GM12878 (cell line): ENCODE measurements around the gene LGALSL. TPM values are rescaled to one million over a fixed set of nuclear protein-coding genes. Genes with fewer than 3 reads are reported as not detected.

Source experiments
- ATAC-seq: fragments of 200-7000 bp; cut with Tn5 transposase; 3 replicates; pipeline ENCODE4 v1.9.1; 2020; ENCODE audit warnings: mild to moderate bottlenecking, moderate library complexity
- BruUV-seq: library from RNA; stranded (reverse); fragments of 400-500 nt; replicated peaks from 2 replicates; lab custom pipeline; 2021; lab: Mats Ljungman, UMichigan
- CTCF ChIA-PET: fragments of 300-600 bp; sonication (Branson Sonifier 250); formaldehyde crosslinking; extraction: SDS; loops from one replicate; lab custom pipeline; 2021; ENCODE audit warnings: inconsistent platforms; lab: Yijun Ruan, JAX
- POLR2A ChIA-PET: fragments of 350-600 bp; formaldehyde crosslinking; extraction: SDS; loops from one replicate; lab custom pipeline; 2021; ENCODE audit warnings: inconsistent platforms; lab: Charles Lee
- RAD21 ChIA-PET: fragments of 300-600 bp; sonication (Branson Sonifier 250); formaldehyde crosslinking; loops from one replicate; lab custom pipeline; 2023; ENCODE audit warnings: antibody characterized with exemption; ENCODE audit not compliant: unreplicated experiment; lab: Charles Lee
- SMC1A ChIA-PET: fragments of 300-600 bp; sonication (Branson Sonifier 250); formaldehyde crosslinking; loops from one replicate; lab custom pipeline; 2023; ENCODE audit not compliant: unreplicated experiment, uncharacterized antibody; lab: Charles Lee
- DNase-seq: peaks from one replicate; pipeline ENCODE4 v3.0.0-alpha.2; 2011; ENCODE audit warnings: low read depth, low spot score
- FAIRE-seq: peaks from 3 replicates; lab custom pipeline; 2011; peaks lifted over from hg19 to GRCh38; lab: Jason Lieb, UNC
- H2AFZ ChIP-seq: 2 replicates; pipeline ENCODE4 v1.6.0; 2011; ENCODE audit warnings: low read depth, low read length, control low read depth; ENCODE audit not compliant: control insufficient read depth
- H3K27ac ChIP-seq: 2 replicates; pipeline ENCODE4 v1.5.1; 2011; ENCODE audit warnings: control low read depth; ENCODE audit not compliant: control insufficient read depth, insufficient read depth
- H3K27me3 ChIP-seq, 2 experiments: replicated peaks in 1 of 2; 2 replicates each; pipeline versions ENCODE4 v1.6.0 to v1.6.1; 2011; ENCODE audit warnings: low read length in 1 of 2; ENCODE audit not compliant: control insufficient read depth in 2 of 2, insufficient read depth in 2 of 2
- H3K36me3 ChIP-seq, 2 experiments: 2 replicates each; pipeline ENCODE4 v1.5.1; 2011; ENCODE audit warnings: low read length in 1 of 2; ENCODE audit not compliant: control insufficient read depth in 2 of 2, insufficient read depth in 2 of 2
- H3K4me1 ChIP-seq: 2 replicates; pipeline ENCODE4 v1.6.1; 2011; ENCODE audit warnings: mild to moderate bottlenecking, low read length, moderate library complexity, mixed read lengths; ENCODE audit not compliant: control insufficient read depth, insufficient read depth
- H3K4me2 ChIP-seq: 2 replicates; pipeline ENCODE4 v1.6.0; 2011; ENCODE audit warnings: control low read depth; ENCODE audit not compliant: control insufficient read depth, insufficient read depth
- H3K4me3 ChIP-seq: fragments of 200-600 bp; sonication (generic); 2 replicates; pipeline ENCODE4 v1.5.1; 2016
- H3K79me2 ChIP-seq: 2 replicates; pipeline ENCODE4 v1.6.0; 2011; ENCODE audit warnings: low read length; ENCODE audit not compliant: control insufficient read depth, insufficient read depth
- H3K9ac ChIP-seq: 2 replicates; pipeline ENCODE4 v1.8.0; 2011; ENCODE audit warnings: low read length, control low read depth, mixed read lengths; ENCODE audit not compliant: control insufficient read depth, insufficient read depth
- H3K9me3 ChIP-seq: replicated peaks from 3 replicates; pipeline ENCODE4 v1.5.1; 2011; ENCODE audit warnings: mild to moderate bottlenecking, low read length; ENCODE audit not compliant: control insufficient read depth, insufficient read depth
- H4K20me1 ChIP-seq: 2 replicates; pipeline ENCODE4 v1.6.0; 2011; ENCODE audit not compliant: control insufficient read depth, insufficient read depth
- ASH2L ChIP-seq: fragments of 300-600, 200-600 bp; sonication (generic); IDR thresholded peaks from 2 replicates; pipeline ENCODE4 v1.6.1; 2017; ENCODE audit warnings: low read depth, mild to moderate bottlenecking, borderline replicate concordance
- CREM ChIP-seq: IDR thresholded peaks from 2 replicates; pipeline ENCODE4 v1.6.1; 2014; ENCODE audit warnings: antibody characterized with exemption, low read depth
- FOXK2 ChIP-seq: fragments of 450-650 bp; IDR thresholded peaks from 2 replicates; pipeline ENCODE4 v1.6.1; 2017; ENCODE audit warnings: mild to moderate bottlenecking, moderate library complexity
- MXI1 ChIP-seq: fragments of 150-350 bp; IDR thresholded peaks from 2 replicates; pipeline ENCODE4 v1.6.1; 2011; ENCODE audit warnings: low read depth, mild to moderate bottlenecking, inconsistent platforms, low read length, improper control_type of control experiment
- NRF1 ChIP-seq: conservative IDR thresholded peaks from 2 replicates; pipeline ENCODE4 v1.6.1; 2011; ENCODE audit warnings: mild to moderate bottlenecking, low read depth, low read length, improper control_type of control experiment
- POU2F2 ChIP-seq: IDR thresholded peaks from 3 replicates; pipeline ENCODE4 v1.6.1; 2011; ENCODE audit warnings: low read depth, mild to moderate bottlenecking, low read length, borderline replicate concordance
- RB1 ChIP-seq: fragments of 450-650 bp; formaldehyde crosslinking; IDR thresholded peaks from 2 replicates; pipeline ENCODE4 v1.6.1; 2017; ENCODE audit warnings: mild to moderate bottlenecking, borderline replicate concordance
- RUNX3 ChIP-seq: IDR thresholded peaks from 2 replicates; pipeline ENCODE4 v1.6.1; 2012; ENCODE audit warnings: low read length, inconsistent platforms
- SIN3A ChIP-seq: IDR thresholded peaks from 2 replicates; pipeline ENCODE4 v1.6.1; 2012; ENCODE audit warnings: low read depth, low read length, improper control_type of control experiment
- SPI1 ChIP-seq: IDR thresholded peaks from 2 replicates; pipeline ENCODE4 v1.6.1; 2011; ENCODE audit warnings: low read depth, mild to moderate bottlenecking, low read length, moderate library complexity, borderline replicate concordance; ENCODE audit not compliant: insufficient read depth
- SREBF2 ChIP-seq: IDR thresholded peaks from 2 replicates; pipeline ENCODE4 v1.6.1; 2012; ENCODE audit warnings: mild to moderate bottlenecking, low read length
- ZNF24 ChIP-seq: fragments of 450-650 bp; IDR thresholded peaks from 2 replicates; pipeline ENCODE4 v1.6.1; 2017; ENCODE audit warnings: antibody characterized with exemption, mild to moderate bottlenecking
- WGBS: methylation state at CpG from one replicate; pipeline ENCODE4 v1.1.6; 2016; ENCODE audit warnings: low lambda C conversion rate; ENCODE audit not compliant: insufficient replicate concordance, insufficient coverage; ENCODE audit errors: missing lambda C conversion rate; 5-methylcytosine and 5-hydroxymethylcytosine counted together
- in situ Hi-C: fragments of 300-500 bp; cut with MboI; formaldehyde crosslinking; loops from 9 replicates; pipeline ENCODE4 v1.14.3; 2018; ENCODE audit warnings: mixed read lengths
- intact Hi-C: fragments of 100-400 bp; cut with micrococcal nuclease; formaldehyde crosslinking; loops from one replicate; pipeline ENCODE4 v1.14.2; 2022; ENCODE audit not compliant: unreplicated experiment
- polyA plus RNA-seq, 11 experiments: library from polyadenylated mRNA; depleted of rRNA in 4 of 11; unstranded in 6 of 11; stranded (reverse) in 5 of 11; fragments of >200 nt; fragmentation: Nextera tagmentation in 4 of 11; fragmentation: Illumina TruSeq in 1 of 11; extraction: Ambion mirVana in 4 of 11; extraction: Trizol in 1 of 11; gene quantifications; 1 replicate in 1 of 11; 2 replicates in 10 of 11; pipeline versions ENCODE4 v1.2.1 to v1.2.3, GENCODE V29; 2011 to 2016; ENCODE audit warnings: inconsistent platforms in 2 of 11, missing spikeins in 2 of 11, low read depth in 1 of 11
- total RNA-seq, 4 experiments: library from RNA; depleted of rRNA in 3 of 4; stranded (reverse); fragments of >200 nt in 3 of 4; fragmentation: Illumina TruSeq in 1 of 4; extraction: Trizol in 1 of 4; gene quantifications; 2 replicates each; pipeline versions ENCODE4 v1.2.1 to v1.2.3, GENCODE V29; 2013 to 2021
- TF ChIP-seq, protein P1 (sequence below): IDR thresholded peaks from 2 replicates; pipeline ENCODE4 v1.6.1; 2011; ENCODE audit warnings: low read depth, mild to moderate bottlenecking, low read length, moderate library complexity, borderline replicate concordance; ENCODE audit errors: extremely low read depth
- TF ChIP-seq, protein P2 (sequence below): IDR thresholded peaks from 2 replicates; pipeline ENCODE4 v1.6.1; 2012; ENCODE audit warnings: low read depth, low read length, improper control_type of control experiment

The LGALSL gene
- total and polyA plus RNA-seq, 10 of the 15 experiments (the other 5 are each of a cell fraction or from before 2014, with no cell fraction given): 3.3 to 9.1 (median 4.9) TPM

DNA sequence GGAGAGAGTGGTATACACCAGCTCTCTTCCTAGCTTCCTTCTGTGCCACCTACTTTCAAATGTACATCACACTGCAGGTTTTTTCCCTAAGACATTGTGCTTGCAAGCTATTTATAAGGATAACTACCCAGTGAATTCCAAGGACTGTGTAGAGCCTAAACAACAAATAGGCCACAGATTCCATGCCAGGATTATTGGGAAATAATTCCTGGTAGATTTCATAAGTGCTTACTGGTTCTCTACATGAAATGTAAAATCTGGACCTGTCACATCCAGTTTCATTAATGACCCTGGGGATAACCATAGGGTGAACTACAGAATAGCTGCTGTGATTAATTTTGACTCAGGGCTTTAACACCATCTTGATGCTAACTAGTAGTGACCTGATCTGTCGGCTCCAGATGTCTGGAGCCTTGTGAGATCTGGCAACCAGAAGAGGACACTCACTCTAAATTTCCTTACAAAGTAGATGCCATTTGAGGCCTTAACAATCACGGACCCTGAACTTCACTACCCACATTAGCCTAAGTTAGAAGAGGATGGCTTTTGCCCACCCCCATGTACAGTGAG, 34.3 kb upstream of the LGALSL start:
- no peaks in the 10 kb centered on the region for H3K79me2 ChIP-seq
- H3K9ac ChIP-seq: no peak overlapping the region
- BruUV-seq: no TSS peak
- DNase-seq: no peak
- H3K4me1 ChIP-seq: no peaks in the 10 kb centered on the region
- no peaks in the 10 kb centered on the region for H3K9me3 ChIP-seq
- H3K27ac ChIP-seq: no peak overlapping the region
- H4K20me1 ChIP-seq: no peaks in the 10 kb centered on the region
- SMC1A ChIA-PET: no interaction called here
- ATAC-seq: no peak
- in situ Hi-C loops: no loop called here
- FAIRE-seq: no peak
- POLR2A ChIA-PET: interaction anchor here (0.6 kb wide), 2 partner anchors 22 to 213 kb away, joined by 3 to 7 read pairs; no protein-coding TSS in a partner anchor
- no peak overlapping the region for H2AFZ ChIP-seq
- no peak overlapping the region for H3K4me2 ChIP-seq
- H3K36me3 ChIP-seq: no peaks in the 10 kb centered on the region
- H3K27me3 ChIP-seq: no peaks in the 10 kb centered on the region; a peak in 1 of 4 replicates
- WGBS: 45% methylated on average over 2 of the region's 2 CpGs
- intact Hi-C loops: no loop called here
- CTCF ChIA-PET: interaction anchor here (1.5 kb wide), 1 partner anchor 68 kb away, joined by 4 read pairs; no protein-coding TSS in a partner anchor
- no peak for TF ChIP-seq RUNX3
- TF ChIP-seq ASH2L: no peak
- no peak for TF ChIP-seq RB1
- TF ChIP-seq POU2F2: no peak
- no peak for TF ChIP-seq SREBF2
- TF ChIP-seq SIN3A: no peak
- no peak for TF ChIP-seq FOXK2
- RAD21 ChIA-PET: interaction anchor here (1.0 kb wide), 2 partner anchors 68 kb away, joined by 3 read pairs; no protein-coding TSS in a partner anchor
- H3K4me3 ChIP-seq: no peak overlapping the region

DNA sequence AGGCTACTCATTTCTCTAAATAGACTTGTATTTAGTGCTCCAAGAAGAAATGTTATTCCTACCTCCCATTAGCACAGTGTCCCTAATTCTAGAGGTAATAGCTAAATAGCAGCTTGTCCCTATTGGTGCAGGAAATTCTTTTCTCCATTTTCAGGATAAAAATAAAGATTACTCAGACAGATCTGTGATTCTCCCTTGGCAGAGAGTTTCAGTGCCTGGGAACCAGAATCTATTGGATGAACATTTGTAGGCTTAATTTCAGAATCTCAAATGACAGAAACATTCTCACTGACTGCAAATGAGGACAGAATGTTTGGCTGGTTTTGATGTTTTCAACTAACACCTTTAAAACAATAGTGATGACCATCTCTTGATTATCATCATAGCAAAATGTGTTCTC, 33.3 kb upstream of the LGALSL start:
- ChIA-PET POLR2A (no interaction called here), CTCF (interaction anchor here (0.9 to 1.5 kb wide), 2 partner anchors 16 to 67 kb away, joined by 3 to 4 read pairs; no protein-coding TSS in a partner anchor)

More for the DNA sequence above, 33.3 kb upstream of the LGALSL start:
- Histone ChIP-seq H4K20me1 (no peaks in the 10 kb centered on the region), H3K27ac (no peak overlapping the region), H3K9me3 (no peaks in the 10 kb centered on the region), H2AFZ (no peak overlapping the region), H3K9ac (no peak overlapping the region), H3K4me1 (no peaks in the 10 kb centered on the region), H3K4me3 (no peak overlapping the region), H3K36me3 (no peaks in the 10 kb centered on the region), H3K4me2 (no peak overlapping the region), H3K27me3 (no peaks in the 10 kb centered on the region; a peak in 1 of 4 replicates), H3K79me2 (no peaks in the 10 kb centered on the region)
- in situ Hi-C loops: no loop called here
- SMC1A ChIA-PET: interaction anchor here (1.7 kb wide), 1 partner anchor 90 kb away, joined by 4 read pairs; no protein-coding TSS in a partner anchor
- BruUV-seq: no TSS peak
- TF ChIP-seq, protein P1, sequence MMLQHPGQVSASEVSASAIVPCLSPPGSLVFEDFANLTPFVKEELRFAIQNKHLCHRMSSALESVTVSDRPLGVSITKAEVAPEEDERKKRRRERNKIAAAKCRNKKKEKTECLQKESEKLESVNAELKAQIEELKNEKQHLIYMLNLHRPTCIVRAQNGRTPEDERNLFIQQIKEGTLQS: no peak
- no peak for TF ChIP-seq ZNF24
- TF ChIP-seq, protein P2, sequence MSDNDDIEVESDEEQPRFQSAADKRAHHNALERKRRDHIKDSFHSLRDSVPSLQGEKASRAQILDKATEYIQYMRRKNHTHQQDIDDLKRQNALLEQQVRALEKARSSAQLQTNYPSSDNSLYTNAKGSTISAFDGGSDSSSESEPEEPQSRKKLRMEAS: no peak
- TF ChIP-seq CREM: no peak
- no peak for TF ChIP-seq SPI1
- TF ChIP-seq MXI1: no peak
- no peak for TF ChIP-seq NRF1
- TF ChIP-seq POU2F2: no peak
- RAD21 ChIA-PET: interaction anchor here (1.0 kb wide), 1 partner anchor 67 kb away, joined by 3 read pairs; no protein-coding TSS in a partner anchor
- DNase-seq (no peak), FAIRE-seq (no peak), ATAC-seq (no peak)
- intact Hi-C loops: no loop called here
